Stimulated activated naive CD8-positive, alpha-beta T cell treated with anti-CD3 and anti-CD28 coated beads, Interleukin-15, amount 100 ng/mL, for 72 hours (primary cell): Measurements from ENCODE around the gene MAGIX.
A peak's percentile ranks its signal among the peaks of the same experiment; 100 is the strongest.

Source experiments
- ATAC-seq: fragments of 150-1000 bp; cut with Tn5 transposase; 2 replicates; pipeline ENCODE4 v1.10.0; 2021; ENCODE audit warnings: mild to moderate bottlenecking, moderate library complexity
- DNase-seq, 2 donors: peaks; one replicate each; pipeline ENCODE4 v3.0.0; 2021 to 2022
- H3K27ac Mint-ChIP-seq, 2 donors: one replicate each; pipeline ENCODE4 v1.8.0; 2022; ENCODE audit warnings: mild to moderate bottlenecking in 2 of 2, mixed read lengths in 2 of 2, moderate library complexity in 2 of 2
- H3K27me3 Mint-ChIP-seq: one replicate; pipeline ENCODE4 v1.8.0; 2022; ENCODE audit warnings: mixed read lengths
- H3K4me1 Mint-ChIP-seq: one replicate; pipeline ENCODE4 v1.8.0; 2022; ENCODE audit warnings: mild to moderate bottlenecking, mixed read lengths
- H3K4me3 Mint-ChIP-seq, 2 donors: one replicate each; pipeline ENCODE4 v1.8.0; 2022; ENCODE audit warnings: mild to moderate bottlenecking in 2 of 2, mixed read lengths in 2 of 2, moderate library complexity in 1 of 2
- H3K9me3 Mint-ChIP-seq, 2 donors: one replicate each; pipeline ENCODE4 v1.8.0; 2022; ENCODE audit warnings: mixed read lengths in 2 of 2

MAGIX gene

DNA sequence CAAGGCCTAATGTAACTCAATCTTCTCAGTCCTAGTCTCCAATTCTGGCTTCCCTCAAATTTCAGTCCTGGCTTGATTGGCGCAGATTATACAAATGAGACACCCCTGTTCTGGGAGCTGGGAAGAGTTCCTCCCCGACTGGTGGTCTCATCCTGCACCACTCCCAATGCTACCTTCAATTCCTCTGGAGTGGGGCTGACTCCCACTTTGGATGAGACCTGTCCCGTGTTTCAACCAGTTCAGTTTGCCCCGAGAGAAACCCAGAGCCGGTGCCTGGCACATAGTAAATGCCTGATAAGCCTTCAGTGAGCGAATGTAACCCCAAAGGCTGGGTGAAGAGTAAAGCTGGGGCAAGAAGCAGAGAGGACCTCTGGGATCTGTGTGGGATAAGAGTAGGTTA, 41.5 kb downstream of the MAGIX start:
- H3K27ac Mint-ChIP-seq = peak overlapping the region in 1 of 2 donors; percentile 28
- no peaks in the 10 kb centered on the region for H3K9me3 Mint-ChIP-seq
- peaks cover 10% of the 10 kb centered on the region for H3K4me1 Mint-ChIP-seq
- DNase-seq (no peak), ATAC-seq (no peak)
- H3K27me3 Mint-ChIP-seq = no peaks in the 10 kb centered on the region
- H3K4me3 Mint-ChIP-seq = no peak overlapping the region

DNA sequence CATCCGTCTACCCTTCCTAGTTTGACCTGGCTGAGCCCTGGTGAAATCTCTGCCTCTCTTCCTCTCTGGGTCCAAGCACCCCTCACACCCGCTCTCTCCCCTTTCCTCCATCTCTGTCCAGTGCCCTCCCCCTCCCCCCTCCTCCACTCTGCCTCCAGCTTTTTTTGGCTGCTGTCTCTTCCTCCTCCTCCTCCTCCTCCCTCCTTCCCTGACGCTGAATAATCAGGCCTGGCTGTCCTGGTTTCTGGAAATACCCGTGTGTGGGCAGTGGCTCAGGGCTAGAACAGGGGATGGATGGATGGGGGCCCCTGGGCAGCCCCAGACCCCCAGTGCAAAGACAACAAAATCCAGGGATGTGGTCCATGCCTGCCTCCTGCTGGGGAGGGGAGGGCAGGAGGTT, 42.2 kb downstream of the MAGIX start:
- H3K27me3 Mint-ChIP-seq = no peaks in the 10 kb centered on the region
- ATAC-seq (no peak), DNase-seq (no peak)
- no peak overlapping the region for H3K27ac Mint-ChIP-seq
- H3K4me1 Mint-ChIP-seq = peaks cover 6% of the 10 kb centered on the region
- H3K4me3 Mint-ChIP-seq = no peak overlapping the region
- H3K9me3 Mint-ChIP-seq = no peaks in the 10 kb centered on the region

DNA sequence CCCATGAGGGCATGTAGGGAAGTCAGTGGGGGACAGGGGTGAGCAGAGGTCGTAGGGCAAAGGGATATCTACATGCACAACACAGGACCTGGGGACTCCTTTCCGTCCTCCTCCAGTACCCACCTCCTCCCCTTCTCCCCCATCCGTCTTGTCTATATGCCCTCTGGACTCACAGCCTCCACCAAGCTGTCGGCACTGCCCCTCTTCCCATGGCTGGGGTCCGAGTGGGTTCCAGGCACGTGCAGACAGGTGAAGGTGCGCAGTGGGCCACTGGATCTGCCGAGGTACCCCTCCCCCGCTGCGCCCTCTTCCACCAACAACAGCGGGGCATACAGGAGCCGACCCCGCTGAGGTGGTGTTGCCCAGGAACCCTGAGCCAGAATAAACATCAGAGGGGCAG, 42.9 kb downstream of the MAGIX start:
- peaks cover 5% of the 10 kb centered on the region for H3K4me1 Mint-ChIP-seq

DNA sequence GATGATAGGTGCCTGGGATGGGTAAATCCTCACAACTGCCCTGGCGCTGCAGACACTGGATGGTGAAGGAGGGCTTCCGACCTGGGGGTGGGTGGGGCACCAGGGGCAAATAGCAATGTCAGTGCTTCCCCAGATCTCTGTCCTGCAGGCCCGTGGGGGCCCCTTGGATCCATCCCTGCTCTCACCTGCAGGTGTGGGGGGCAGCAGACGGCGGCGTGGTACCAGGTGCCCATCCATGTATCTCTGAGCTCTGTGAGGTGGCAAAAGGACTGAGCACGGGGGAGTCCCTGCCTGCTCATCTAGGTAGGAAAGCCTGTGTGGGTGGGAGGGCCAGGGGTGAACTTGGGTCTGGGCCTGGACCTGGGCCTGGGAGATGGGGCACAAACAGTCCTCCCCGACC, 44.0 kb downstream of the MAGIX start:
- DNase-seq = no peak
- H3K9me3 Mint-ChIP-seq = no peaks in the 10 kb centered on the region
- no peak for ATAC-seq
- no peak overlapping the region for H3K27ac Mint-ChIP-seq
- no peak overlapping the region for H3K4me3 Mint-ChIP-seq
- H3K4me1 Mint-ChIP-seq = no peaks in the 10 kb centered on the region
- H3K27me3 Mint-ChIP-seq = no peaks in the 10 kb centered on the region

More for the DNA sequence above, 42.9 kb downstream of the MAGIX start:
- H3K27me3 Mint-ChIP-seq = no peaks in the 10 kb centered on the region
- H3K27ac Mint-ChIP-seq = no peak overlapping the region
- ATAC-seq = no peak
- H3K4me3 Mint-ChIP-seq = no peak overlapping the region
- no peaks in the 10 kb centered on the region for H3K9me3 Mint-ChIP-seq
- DNase-seq = no peak

DNA sequence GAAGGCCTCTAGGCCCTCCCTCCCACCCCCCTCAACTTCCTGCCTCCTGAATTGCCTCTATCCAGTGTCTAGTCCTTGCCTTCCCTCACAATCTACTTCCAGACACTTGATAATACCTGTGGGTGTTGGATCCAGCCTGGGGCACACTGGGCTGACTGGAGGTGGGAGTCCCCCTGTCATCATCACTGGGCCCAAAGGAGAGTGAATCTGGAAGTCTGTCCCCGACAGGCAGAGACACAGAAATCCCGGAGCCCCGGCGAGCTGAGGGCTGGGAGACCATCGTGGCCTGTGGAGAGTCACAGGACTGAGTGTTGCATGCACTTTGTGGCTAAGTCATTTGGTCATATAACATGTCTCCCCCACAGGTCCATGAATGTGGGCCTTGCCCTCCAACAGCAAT, 45.8 kb downstream of the MAGIX start:
- no peak for DNase-seq
- Mint-ChIP-seq H3K4me1 (no peaks in the 10 kb centered on the region), H3K4me3 (no peak overlapping the region), H3K9me3 (peaks cover 7 to 14% of the 10 kb centered on the region in 2 donors), H3K27me3 (no peaks in the 10 kb centered on the region), H3K27ac (no peak overlapping the region)
- ATAC-seq = no peak

DNA sequence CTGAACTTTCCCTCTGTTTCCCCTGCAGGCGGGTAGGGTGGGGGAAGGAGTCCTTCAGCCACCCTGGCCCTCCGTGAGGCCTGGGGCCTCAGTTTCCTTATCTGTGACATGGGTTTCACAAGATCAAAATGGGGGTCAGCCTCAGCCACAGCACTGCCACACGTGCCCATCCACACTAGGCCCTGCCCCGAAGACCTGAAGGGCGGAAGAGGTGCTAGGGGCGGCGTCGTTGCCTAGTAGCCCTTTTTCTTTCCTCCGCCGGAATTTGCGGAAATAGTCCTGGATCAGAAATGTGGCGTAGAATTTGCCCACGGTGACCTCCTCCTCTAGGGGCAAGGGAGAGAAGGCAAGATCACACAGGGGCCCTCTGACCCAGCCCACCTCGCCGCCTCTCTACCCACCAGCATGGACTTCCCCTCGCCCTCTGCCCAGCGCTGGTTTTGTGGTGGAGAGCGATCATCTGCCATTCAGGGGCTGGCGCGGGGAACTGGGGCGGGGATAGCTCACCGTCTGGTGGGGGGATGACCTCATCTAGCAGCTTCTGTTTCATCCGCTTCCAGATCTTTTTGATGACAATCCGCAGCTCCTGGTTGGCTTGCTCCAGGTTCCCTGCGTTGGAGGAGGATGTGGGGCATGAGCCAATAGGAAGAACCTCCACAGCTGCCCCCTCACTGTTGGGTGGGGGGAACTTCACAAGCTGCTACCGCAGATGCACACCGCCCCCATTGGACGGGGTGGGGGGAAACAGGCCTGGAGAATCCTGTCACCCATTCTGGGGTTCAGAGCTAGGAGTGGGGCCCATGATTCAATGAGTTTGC, 47.1 kb downstream of the MAGIX start:
- Mint-ChIP-seq H3K27me3 (no peaks in the 10 kb centered on the region), H3K4me3 (peak overlapping the region in 1 of 2 donors; percentile 49), H3K27ac (no peak overlapping the region), H3K9me3 (peaks cover 9 to 16% of the 10 kb centered on the region in 2 donors), H3K4me1 (no peaks in the 10 kb centered on the region)
- peak; percentile 81 for ATAC-seq
- DNase-seq = peak; percentile 12 to 33

DNA sequence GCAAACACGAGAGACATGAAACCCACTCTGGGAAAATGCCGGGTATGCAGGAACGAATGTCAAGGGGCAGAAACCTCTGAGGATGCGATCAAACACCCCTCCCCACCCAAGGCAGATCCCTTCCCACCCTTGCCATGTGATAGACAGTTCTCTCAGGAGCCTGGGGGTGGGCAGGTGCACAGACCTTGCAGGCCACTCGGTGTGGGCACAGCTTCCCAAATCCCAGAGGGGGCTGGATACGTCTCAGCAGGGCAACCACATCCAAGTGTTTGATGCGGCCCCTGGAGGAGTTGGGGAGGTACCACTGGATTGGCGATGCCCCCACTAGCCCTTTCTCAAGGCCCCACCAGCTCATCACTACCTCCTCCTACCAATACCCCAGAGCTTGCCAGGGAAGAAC, 47.8 kb downstream of the MAGIX start:
- DNase-seq (no peak), ATAC-seq (no peak)
- H3K4me1 Mint-ChIP-seq = no peaks in the 10 kb centered on the region
- H3K4me3 Mint-ChIP-seq = no peak overlapping the region
- H3K27me3 Mint-ChIP-seq = no peaks in the 10 kb centered on the region
- H3K9me3 Mint-ChIP-seq = peaks cover 9 to 16% of the 10 kb centered on the region in 2 donors
- no peak overlapping the region for H3K27ac Mint-ChIP-seq

DNA sequence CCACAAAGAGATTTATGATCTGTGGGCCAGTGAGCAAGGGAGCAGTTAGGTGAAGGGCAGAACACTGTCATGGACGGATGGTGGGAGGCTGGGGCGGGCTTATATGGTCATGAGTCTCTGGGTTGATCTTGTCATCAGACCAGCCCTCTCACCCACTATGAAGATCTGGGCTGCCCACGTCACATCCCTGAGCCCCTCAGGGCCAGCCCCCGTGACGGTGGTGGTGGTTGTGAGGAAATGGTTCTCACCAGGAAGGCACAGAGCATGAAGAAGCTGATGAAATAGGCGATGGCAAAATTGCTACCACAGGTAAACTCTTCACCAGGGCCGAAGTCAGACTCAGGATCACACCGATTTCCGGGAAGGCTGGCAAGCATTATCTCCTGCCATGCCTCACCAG, 48.5 kb downstream of the MAGIX start:
- DNase-seq (no peak), ATAC-seq (no peak)
- Mint-ChIP-seq H3K27me3 (no peaks in the 10 kb centered on the region), H3K4me3 (no peak overlapping the region), H3K9me3 (peaks cover 9 to 16% of the 10 kb centered on the region in 2 donors), H3K4me1 (no peaks in the 10 kb centered on the region), H3K27ac (no peak overlapping the region)

DNA sequence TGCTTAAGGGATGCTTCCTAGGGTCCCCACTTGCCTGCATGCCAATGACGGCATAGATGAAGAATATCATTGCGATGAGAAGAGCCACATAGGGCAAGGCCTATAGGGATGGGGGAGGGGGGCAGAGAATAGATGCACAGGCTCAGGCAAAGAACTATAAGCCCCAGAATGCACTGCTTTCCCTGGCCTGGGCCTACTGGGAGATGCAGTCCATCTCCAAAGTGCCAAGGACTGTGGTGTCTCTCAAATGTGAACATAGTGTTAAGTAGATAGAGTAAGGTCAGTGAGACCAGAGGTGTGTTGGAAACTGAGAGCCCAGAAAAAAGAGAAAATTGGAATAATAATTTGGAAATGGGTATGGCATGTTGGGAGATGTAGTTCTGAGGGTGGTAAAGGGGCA, 49.7 kb downstream of the MAGIX start:
- DNase-seq = no peak
- Mint-ChIP-seq H3K9me3 (peaks cover 9 to 16% of the 10 kb centered on the region in 2 donors), H3K27me3 (no peaks in the 10 kb centered on the region), H3K4me1 (no peaks in the 10 kb centered on the region), H3K27ac (no peak overlapping the region), H3K4me3 (no peak overlapping the region)
- ATAC-seq = no peak

DNA sequence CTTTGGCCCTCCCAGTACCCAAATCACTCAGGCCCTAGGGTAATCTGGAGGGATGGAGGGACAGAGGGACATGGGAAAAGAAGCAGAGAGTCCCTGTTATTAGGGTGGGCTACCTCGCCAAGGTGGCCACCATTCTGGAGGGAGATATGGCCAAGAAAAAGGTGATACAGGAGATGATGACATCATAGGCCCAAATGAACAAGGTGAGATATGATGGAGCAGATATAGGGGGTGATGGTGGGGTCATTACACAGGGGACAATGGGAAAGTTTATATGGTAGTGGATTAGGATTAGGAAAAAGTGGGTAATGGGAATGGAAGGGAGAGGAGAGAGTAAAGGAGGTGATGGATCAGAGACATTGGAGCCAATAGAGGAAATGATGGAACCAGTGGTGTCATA, 50.3 kb downstream of the MAGIX start:
- ATAC-seq (no peak), DNase-seq (no peak)
- Mint-ChIP-seq H3K27ac (no peak overlapping the region), H3K4me3 (no peak overlapping the region), H3K4me1 (no peaks in the 10 kb centered on the region), H3K27me3 (no peaks in the 10 kb centered on the region), H3K9me3 (peaks cover 9 to 16% of the 10 kb centered on the region in 2 donors)

DNA sequence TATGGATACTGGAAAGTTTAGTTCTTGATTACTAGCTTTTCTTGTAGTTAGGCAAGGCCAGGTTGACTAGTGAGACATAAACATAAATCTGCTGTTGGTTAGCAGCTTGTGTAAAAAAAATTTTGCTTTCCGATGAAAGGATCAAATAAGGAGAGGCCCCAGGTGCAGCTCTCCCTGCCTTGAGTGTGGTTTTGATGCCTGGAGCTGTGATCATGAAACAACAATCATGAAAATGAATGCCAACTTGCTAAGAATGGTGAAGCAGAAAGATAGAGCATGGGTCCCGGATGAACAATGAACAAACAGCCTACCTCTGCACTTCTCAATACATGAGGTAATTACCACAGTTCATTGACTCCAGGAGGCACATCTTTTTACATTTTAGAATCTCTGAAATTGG, 51.9 kb downstream of the MAGIX start:
- Mint-ChIP-seq H3K4me3 (no peak overlapping the region), H3K4me1 (no peaks in the 10 kb centered on the region), H3K9me3 (peaks cover 9 to 16% of the 10 kb centered on the region in 2 donors), H3K27me3 (no peaks in the 10 kb centered on the region), H3K27ac (no peak overlapping the region)
- DNase-seq (no peak), ATAC-seq (no peak)

DNA sequence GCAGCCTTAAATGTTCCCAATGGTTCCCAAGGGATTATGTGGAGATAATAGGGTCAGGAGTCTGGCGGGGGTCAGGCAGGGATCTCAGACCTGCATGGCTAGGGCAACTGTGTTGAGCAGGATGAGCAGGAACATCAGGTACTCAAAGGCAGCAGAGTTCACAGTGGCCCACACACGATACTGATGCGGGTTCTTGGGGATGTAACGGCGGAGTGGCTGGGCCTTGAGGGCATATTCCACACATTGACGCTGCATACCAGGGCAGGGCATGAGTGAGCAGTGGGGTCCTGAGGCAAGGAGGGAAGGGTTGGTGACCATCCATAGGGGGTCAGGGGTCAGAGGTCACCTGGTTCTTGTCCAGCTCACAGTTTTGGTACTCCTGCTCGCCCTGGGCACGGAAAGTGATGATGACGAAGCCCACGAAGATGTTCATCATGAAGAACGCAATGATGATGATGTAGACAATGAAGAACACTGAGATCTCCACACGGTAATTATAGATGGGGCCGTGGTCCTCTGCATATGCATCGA, 52.5 kb downstream of the MAGIX start:
- ATAC-seq (no peak), DNase-seq (no peak)
- Mint-ChIP-seq H3K4me1 (no peaks in the 10 kb centered on the region), H3K27me3 (no peaks in the 10 kb centered on the region), H3K4me3 (no peak overlapping the region), H3K27ac (no peak overlapping the region), H3K9me3 (peaks cover 9 to 16% of the 10 kb centered on the region in 2 donors)
